Activated naive CD4-positive, alpha-beta T cell treated with anti-CD3 and anti-CD28 coated beads, Interleukin-2, amount 50 U/mL, for 24 hours (primary cell): Measurements from ENCODE around the gene ACSBG1.

Experiments
- H3K27ac Mint-ChIP-seq: one replicate; pipeline ENCODE4 v1.8.0; 2021; ENCODE audit warnings: mild to moderate bottlenecking, mixed read lengths
- H3K27me3 Mint-ChIP-seq: one replicate; pipeline ENCODE4 v1.8.0; 2021; ENCODE audit warnings: mixed read lengths
- H3K36me3 Mint-ChIP-seq: one replicate; pipeline ENCODE4 v1.8.0; 2021; ENCODE audit warnings: mixed read lengths
- H3K4me1 Mint-ChIP-seq: one replicate; pipeline ENCODE4 v1.8.0; 2021; ENCODE audit warnings: mixed read lengths
- H3K4me3 Mint-ChIP-seq: one replicate; pipeline ENCODE4 v1.8.0; 2021; ENCODE audit warnings: mild to moderate bottlenecking, mixed read lengths
- H3K9me3 Mint-ChIP-seq: one replicate; pipeline ENCODE4 v1.8.0; 2021; ENCODE audit warnings: mixed read lengths

Gene ACSBG1

DNA sequence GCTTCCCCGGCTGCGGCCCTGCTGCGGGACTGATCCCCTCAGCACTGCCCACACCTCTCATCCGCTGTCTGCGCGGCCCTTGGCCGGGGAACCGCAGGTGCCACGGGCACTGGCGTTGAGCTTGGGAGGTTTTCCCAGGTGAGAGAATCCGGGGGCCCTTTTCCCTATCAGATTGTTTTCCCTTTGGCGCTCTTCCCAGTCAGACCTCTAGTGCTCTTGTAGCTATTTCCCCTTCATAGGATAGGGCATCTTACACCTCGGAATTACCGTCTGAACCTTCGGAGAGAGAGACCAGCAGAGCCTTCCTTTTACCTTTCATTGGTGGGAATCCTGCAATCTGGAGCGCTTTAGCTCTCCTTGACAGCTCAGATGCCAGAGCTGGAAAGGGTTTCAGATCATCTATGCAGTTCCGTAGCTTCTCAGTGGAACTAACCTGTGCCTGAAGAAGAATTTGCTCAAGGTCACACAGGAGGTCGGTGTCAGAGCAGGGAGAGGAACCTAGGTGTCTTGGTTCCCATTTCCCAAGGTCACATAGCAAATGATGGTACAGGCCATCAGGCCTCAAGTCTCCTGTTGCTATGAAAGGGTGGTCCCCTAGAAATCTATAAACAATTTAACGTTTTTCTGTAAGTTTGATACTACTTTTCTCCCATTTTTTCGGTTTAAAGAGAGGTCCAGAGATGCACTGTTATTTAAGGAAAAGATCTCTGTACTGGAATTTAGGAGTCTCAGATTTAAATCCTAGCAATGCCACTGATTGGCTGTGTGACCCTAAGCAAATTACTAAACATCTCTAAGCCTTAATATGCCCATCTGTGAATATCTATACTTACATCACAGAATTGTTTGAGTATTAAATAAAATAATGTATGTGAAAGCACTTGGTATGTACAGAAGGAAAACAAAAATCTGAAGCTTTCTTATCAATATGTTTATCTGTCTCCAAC is 84.3 kb downstream of the ACSBG1 start:
- Mint-ChIP-seq H3K4me1 (peaks cover 40% of the 10 kb centered on the region), H3K9me3 (no peaks in the 10 kb centered on the region), H3K27ac (peak overlapping the region; percentile 92), H3K27me3 (no peaks in the 10 kb centered on the region), H3K36me3 (peaks cover 10% of the 10 kb centered on the region), H3K4me3 (peak overlapping the region; percentile 97)

DNA sequence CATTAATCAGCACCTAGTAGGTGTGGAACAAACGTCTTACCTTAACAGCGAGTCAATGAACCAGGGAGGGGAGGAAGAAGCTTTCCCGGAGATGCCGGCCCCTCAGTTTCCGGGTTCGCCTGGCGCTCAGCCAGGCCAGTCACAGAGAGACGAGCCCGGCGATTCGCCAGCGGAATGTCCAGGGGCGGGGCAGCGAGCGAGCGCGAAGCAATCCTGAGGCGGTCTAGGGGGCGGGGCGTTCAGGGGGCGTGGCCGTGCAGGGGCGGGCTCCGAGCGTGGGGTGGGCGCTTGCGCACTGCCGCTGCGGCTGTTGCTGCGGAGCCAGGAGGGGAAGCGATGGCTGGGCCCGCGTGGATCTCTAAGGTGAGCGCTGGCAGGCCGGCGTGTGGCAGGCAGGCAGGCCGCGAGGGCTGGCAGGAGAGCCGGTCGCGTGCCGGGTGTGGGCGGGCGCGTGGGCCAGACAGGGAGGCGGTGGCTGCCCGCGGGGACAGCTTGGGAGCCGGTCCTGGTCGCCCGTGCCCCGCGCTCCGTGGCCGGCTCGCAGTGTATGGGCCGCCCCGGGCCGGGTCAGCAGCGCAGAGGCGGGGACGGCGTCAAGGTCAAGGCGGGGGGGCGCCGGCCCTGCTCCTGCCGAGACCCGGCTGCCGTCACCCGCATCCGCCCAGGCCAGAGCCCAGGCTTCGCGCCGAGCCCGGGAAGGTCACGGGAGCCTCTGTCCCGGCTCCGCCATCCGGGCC is 85.1 kb downstream of the ACSBG1 start, which contains the start of gene IDH3A:
Gene IDH3A (plus strand): TSS at position 295 of the 737 bp plus-strand sequence. CDS start 42 bp downstream, at position 337.
- H3K4me3 Mint-ChIP-seq: peak within 1 kb of the TSS; percentile 97
- H3K36me3 Mint-ChIP-seq: peaks cover 10% of the 10 kb centered on the region
- peak within 1 kb of the TSS; percentile 93 for H3K27ac Mint-ChIP-seq
- H3K27me3 Mint-ChIP-seq: no peaks in the 10 kb centered on the region
- H3K4me1 Mint-ChIP-seq: peaks cover 40% of the 10 kb centered on the region
- H3K9me3 Mint-ChIP-seq: no peaks in the 10 kb centered on the region

DNA sequence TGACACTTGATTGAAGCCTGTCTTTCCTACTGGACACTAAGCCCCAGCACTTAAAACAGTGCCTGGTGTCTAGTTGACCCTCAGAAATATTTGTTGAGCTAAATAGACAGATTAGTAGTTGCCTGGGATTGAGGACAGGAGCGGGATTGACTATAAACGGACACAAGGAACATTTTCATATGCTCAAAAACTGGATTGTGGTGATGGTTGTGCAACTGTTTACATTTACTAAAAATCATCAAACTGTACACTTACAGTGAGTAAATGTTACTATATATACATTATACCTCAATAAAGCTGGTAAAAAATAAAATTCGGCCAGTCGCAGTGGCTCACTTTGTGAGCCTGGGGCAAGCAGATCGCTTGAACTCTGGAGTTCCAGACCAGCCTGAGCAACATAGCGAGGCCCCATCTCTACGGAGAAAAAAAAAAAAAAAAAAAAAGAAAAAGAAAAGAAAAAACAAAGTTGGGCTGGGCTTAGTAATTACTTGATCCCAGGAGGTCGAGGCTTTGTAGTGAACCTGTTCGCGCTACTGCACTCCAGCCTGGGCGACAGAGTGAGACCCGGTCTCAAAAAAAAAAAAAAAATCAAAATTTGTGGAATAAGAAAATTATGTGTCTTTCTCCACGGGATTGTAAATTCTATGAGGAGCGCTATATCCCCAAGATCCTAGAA is 85.8 kb downstream of the ACSBG1 start:
- H3K36me3 Mint-ChIP-seq: peaks cover 10% of the 10 kb centered on the region

DNA sequence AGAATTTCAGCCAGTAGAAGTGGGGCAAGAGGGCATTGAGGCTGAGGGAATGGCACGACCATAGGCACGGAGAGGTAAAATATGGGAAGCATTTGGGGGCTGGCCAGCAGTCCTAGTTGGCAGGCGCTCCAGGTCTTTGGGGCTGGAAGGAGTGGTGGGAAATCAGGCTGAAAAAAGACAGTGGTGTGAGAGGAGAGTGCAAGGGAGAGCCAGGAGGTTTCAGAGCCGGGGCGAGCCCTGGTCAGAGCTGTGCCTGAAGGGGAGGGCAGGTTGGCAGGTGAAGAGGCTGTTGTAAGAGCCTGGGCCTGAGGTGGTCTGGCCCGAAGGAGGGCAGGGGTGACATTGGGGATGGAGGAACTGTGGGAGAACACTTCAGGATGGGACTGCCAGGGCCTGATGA is 86.8 kb downstream of the ACSBG1 start:
- Mint-ChIP-seq H3K27ac (peak overlapping the region; percentile 80), H3K4me1 (peaks cover 31% of the 10 kb centered on the region)

More for the DNA sequence above, 85.8 kb downstream of the ACSBG1 start:
- peaks cover 40% of the 10 kb centered on the region for H3K4me1 Mint-ChIP-seq
- H3K27ac Mint-ChIP-seq: peak overlapping the region; percentile 93
- H3K9me3 Mint-ChIP-seq: no peaks in the 10 kb centered on the region
- H3K27me3 Mint-ChIP-seq: no peaks in the 10 kb centered on the region
- peak overlapping the region; percentile 94 for H3K4me3 Mint-ChIP-seq

DNA sequence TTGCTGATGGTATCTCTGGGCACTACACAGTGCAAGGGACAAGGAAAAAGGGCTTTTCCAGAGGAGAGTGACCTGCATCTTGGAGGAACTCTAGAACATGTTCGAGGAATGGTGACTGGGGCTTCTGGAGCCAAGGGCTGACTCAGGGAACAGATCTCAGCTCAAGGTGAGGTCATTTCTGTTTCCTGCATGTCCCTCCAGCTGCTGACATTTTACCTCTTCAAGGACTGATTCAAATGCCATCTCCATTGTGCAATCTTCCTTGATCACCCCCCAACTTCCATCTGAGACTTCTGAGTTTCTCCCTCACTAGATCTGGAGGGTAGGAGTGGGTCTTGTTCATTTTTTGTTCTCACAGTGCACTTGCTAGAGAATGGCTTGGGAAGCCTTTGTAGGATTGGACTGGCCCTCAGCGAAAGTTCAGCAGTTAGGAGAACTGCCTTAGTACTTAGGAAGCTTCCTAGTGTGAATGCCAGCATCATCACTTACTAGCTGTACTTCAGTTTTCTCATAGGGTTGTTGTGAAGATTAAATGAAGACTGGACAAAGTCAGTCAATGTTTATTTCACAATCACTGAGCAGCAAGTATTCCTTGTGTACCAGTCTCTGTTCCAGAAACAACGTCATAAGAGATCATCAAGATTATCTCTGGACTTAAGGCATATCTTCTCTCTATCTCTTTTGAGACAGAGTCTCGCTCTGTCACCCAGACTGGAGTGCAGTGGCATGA is 87.8 kb downstream of the ACSBG1 start:
- H3K9me3 Mint-ChIP-seq: no peaks in the 10 kb centered on the region
- no peak overlapping the region for H3K4me3 Mint-ChIP-seq
- H3K27ac Mint-ChIP-seq: peak overlapping the region; percentile 67
- peaks cover 30% of the 10 kb centered on the region for H3K4me1 Mint-ChIP-seq
- no peaks in the 10 kb centered on the region for H3K27me3 Mint-ChIP-seq
- peaks cover 5% of the 10 kb centered on the region for H3K36me3 Mint-ChIP-seq

More for the DNA sequence above, 86.8 kb downstream of the ACSBG1 start:
- peaks cover 3% of the 10 kb centered on the region for H3K36me3 Mint-ChIP-seq
- peak overlapping the region; percentile 80 for H3K4me3 Mint-ChIP-seq
- no peaks in the 10 kb centered on the region for H3K9me3 Mint-ChIP-seq
- no peaks in the 10 kb centered on the region for H3K27me3 Mint-ChIP-seq

DNA sequence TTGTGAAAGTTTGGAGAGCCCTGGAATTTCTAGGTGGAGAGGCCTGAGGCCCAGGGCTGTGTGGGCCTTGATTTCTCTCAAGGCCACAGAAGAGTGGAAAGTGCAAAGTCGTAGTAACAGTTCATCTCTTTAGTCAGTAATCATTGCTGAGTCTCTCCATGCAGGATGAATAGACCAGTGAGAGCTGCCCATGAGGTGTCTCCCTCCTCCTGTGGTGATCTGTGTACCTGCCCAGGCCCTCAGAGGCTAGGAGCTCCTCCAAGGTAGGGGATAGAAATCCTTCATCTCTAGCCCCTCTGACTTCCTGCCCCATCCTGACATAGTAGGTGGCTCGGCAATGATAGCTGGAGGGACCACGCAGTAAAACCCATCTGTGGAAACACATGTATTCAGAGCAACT is 92.0 kb downstream of the ACSBG1 start:
- no peaks in the 10 kb centered on the region for H3K27me3 Mint-ChIP-seq
- no peaks in the 10 kb centered on the region for H3K9me3 Mint-ChIP-seq
- H3K4me3 Mint-ChIP-seq: no peak overlapping the region
- no peak overlapping the region for H3K27ac Mint-ChIP-seq
- peaks cover 2% of the 10 kb centered on the region for H3K36me3 Mint-ChIP-seq
- peaks cover 2% of the 10 kb centered on the region for H3K4me1 Mint-ChIP-seq

DNA sequence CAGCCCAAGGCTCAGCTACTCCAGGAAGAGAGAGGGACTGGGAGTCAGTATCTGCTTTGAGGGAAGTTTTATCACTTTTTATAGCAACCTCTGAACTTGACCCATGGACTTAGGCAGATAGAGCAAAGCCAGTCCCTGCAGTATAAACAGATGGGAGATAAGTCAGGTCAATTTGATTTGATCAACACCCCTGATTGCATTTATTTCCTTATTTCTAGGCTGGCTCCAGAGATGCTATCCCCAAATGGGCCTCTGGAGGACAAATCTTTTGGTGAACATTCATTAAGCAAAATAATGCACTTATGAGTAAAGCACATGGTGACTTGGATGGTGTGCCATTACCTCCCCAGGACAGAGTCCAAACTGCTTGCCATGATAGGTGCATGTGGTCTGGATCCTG is 94.1 kb downstream of the ACSBG1 start:
- Mint-ChIP-seq H3K27me3 (no peaks in the 10 kb centered on the region), H3K4me3 (no peak overlapping the region), H3K9me3 (no peaks in the 10 kb centered on the region), H3K36me3 (peaks cover 2% of the 10 kb centered on the region), H3K4me1 (no peaks in the 10 kb centered on the region), H3K27ac (no peak overlapping the region)

DNA sequence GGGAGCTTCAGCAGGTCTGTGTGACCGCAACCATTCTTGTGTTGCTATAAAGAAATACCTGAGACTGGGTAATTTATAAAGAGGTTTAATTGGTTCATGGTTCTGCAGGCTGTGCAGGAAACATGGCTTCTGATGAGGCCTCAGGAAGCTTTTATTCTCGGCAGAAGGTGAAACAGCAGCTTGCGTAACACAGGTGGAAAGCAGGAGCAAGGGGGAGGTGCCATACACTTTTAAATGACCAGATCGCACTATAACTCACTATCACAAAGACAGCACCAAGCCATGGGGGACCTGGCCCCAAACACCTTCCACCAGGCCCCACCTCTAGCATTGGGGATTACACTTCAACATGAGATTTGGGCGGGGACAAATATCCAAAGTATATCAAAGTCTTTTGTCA is 94.8 kb downstream of the ACSBG1 start:
- Mint-ChIP-seq H3K27ac (no peak overlapping the region), H3K9me3 (no peaks in the 10 kb centered on the region), H3K36me3 (peaks cover 2% of the 10 kb centered on the region), H3K4me3 (no peak overlapping the region), H3K27me3 (no peaks in the 10 kb centered on the region), H3K4me1 (no peaks in the 10 kb centered on the region)

DNA sequence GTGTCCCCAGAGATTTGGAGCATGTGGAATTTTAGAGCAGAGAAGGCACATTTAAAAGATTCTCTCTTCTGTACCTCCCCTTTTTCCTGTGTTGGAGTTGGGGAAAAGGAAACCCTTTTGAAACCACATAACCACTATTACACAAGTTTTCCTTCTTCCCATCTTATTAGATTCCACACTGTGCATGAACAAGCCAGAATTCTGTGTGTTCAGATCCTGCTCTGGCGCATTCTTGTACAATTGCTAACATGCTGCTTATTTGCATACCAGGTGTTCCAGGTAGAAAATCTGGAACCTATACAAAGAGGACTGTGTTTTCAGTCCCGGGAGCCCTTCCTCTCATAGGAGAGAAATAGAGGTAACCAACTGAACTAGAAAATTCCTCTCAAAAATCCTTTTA is 100.6 kb downstream of the ACSBG1 start:
- no peaks in the 10 kb centered on the region for H3K9me3 Mint-ChIP-seq
- H3K27ac Mint-ChIP-seq: no peak overlapping the region
- H3K36me3 Mint-ChIP-seq: no peaks in the 10 kb centered on the region
- peaks cover 21% of the 10 kb centered on the region for H3K4me1 Mint-ChIP-seq
- no peaks in the 10 kb centered on the region for H3K27me3 Mint-ChIP-seq
- no peak overlapping the region for H3K4me3 Mint-ChIP-seq

DNA sequence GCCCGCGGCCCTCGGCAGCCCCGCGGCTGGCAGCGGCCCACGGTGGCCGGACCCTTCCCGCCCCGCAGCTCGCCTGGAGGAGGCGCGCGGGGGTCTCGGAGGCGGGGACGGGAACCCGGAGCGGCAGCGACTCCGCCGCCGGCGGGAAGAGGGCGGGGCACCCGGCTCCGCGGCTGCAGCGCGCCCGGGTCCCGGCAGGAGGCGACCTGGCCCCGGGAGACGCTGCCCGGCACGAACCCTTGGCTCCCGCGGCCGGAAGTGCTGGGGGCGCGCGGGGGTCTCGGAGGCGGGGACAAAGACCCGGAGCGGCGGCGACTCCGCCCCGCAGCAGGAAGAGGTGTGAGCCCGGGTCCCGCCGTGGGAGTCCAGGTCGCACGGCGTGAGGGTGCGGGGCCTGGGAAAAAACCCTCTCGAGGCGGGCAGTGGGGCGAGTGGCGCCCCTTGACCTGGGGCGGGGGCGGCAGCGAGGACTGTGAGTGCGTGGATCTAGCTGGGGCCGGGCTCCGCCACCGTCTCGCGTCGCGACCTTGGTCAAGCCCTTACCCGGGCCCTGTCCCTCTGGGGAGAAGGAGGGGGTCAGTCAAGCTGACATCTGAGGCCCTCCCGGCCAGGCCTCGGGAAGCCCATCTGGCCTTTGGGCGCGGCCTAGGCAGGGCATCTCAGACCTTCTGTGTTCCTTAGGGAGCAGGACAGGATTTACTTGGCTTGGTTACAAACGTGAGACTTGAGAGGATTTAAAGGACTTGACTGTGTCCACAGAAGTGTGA is 102.9 kb downstream of the ACSBG1 start, which contains the start of gene CIB2:
Gene CIB2 (minus strand): TSS at position 151 of the 767 bp plus-strand sequence. CDS start 230 bp downstream, outside the sequence.
- Mint-ChIP-seq H3K36me3 (no peaks in the 10 kb centered on the region), H3K9me3 (no peaks in the 10 kb centered on the region), H3K4me1 (peaks cover 25% of the 10 kb centered on the region), H3K27me3 (no peaks in the 10 kb centered on the region), H3K27ac (peak within 1 kb of the TSS; percentile 74), H3K4me3 (peak within 1 kb of the TSS; percentile 85)

DNA sequence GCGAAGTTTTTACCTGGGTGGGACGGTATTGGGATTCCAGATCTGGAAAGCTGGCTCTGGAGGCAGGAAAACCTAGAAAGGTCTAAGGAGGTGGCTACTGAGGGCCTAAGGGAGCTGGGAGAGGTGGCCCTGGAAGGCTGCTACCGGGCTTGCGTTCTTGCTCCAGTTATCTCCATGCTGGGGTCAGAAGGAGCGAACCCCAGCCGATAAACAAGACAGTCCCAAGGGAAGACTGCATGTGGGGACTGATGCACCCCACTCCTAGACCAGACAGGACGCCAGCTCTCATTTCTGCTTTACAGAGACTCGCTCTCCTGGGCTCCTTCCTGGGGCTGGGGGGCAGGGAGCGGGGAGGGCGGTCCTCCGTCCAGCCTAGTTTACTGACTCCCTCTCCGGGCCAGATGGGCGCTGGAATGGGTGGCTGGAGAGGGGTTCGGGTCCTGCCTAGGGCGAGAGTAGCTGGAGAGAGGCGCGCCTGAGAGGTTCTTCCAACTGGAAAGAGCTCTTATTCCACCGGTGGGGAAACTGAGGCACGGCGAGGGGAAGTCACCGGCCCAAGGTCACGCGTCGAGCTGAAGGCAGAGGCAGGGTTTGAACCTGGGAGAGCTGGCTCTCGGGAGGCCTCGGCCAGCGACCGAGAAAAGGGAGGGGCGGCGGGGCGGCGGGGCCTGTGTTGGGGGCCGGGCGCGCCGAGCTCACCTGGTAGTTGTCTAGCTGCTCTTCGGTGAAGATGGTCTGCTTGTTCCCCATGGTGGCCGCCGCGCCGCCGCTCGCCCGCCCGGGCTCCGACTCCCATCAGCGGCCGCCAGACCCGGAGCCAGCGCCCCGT is 103.7 kb downstream of the ACSBG1 start:
- Mint-ChIP-seq H3K27me3 (no peaks in the 10 kb centered on the region), H3K27ac (peak overlapping the region; percentile 74), H3K4me1 (peaks cover 25% of the 10 kb centered on the region), H3K36me3 (no peaks in the 10 kb centered on the region), H3K4me3 (peak overlapping the region; percentile 75), H3K9me3 (no peaks in the 10 kb centered on the region)

DNA sequence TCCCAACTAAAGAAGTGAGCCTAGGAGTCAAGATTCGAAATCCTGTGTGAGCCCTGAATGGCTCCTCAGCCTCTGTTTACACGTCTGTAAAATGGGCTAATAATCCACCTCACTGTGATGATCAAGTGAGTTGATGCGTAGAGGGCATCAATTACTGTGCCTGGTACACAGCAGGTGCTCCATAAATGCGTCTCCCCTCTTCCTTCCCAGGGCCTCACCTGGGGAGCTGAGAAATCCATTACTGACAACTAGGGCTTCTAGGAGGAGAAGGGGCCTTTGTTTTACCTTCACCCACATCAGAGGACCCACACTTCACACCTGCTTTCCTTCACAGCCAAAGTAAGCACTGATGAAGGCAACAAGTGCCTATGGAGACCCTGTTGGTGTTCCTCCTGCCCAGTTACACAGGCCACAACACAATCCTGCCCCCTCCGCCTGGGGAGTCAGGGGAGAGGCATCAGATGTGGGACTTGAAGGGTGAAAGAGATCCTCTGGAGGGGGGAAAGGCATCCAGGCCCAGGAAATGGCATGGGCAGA is 104.5 kb downstream of the ACSBG1 start:
- Mint-ChIP-seq H3K4me3 (peak overlapping the region; percentile 67), H3K4me1 (peaks cover 25% of the 10 kb centered on the region), H3K9me3 (no peaks in the 10 kb centered on the region), H3K36me3 (no peaks in the 10 kb centered on the region), H3K27ac (no peak overlapping the region), H3K27me3 (no peaks in the 10 kb centered on the region)

DNA sequence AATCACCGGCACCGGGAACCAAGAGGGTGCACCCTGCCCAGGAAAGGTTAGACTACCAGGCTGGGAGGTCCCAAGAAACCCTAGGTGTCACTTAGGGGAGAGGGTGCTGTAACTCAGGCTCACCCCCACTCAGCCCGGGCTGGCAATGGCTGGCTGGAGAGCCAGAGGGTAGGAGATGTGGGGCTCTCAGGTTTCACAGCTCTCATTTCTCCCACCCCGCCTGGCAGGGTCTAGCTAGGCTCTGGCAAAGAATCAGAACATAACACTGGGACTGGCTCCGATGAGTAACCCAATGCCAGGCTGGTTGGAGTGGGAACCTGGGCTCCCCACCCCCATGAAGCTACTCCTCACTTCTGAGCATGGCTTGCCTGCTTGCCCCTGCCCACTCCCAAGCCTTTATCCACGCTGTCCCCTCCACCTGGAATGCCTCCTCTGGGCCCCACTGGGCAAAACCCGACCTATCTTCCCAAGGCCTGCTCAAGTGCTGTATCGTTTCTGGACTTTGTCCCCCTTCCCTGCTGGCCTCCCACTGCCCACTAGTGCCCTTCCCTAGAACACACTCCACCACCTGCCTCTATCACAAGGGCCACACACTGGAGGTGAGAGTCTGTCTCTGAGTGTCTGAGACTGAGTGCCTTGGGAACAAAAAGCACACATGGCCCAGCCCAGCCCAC is 105.2 kb downstream of the ACSBG1 start:
- Mint-ChIP-seq H3K4me3 (no peak overlapping the region), H3K27ac (peak overlapping the region; percentile 92), H3K36me3 (no peaks in the 10 kb centered on the region), H3K4me1 (peaks cover 25% of the 10 kb centered on the region), H3K27me3 (no peaks in the 10 kb centered on the region), H3K9me3 (no peaks in the 10 kb centered on the region)
